Measurements from ENCODE around the gene FGF3. TPM values are rescaled to one million over a fixed set of nuclear protein-coding genes. Genes with fewer than 3 reads are reported as not detected.

The FGF3 gene
- total RNA-seq, 1 donor from 2014 or later: not detected

DNA sequence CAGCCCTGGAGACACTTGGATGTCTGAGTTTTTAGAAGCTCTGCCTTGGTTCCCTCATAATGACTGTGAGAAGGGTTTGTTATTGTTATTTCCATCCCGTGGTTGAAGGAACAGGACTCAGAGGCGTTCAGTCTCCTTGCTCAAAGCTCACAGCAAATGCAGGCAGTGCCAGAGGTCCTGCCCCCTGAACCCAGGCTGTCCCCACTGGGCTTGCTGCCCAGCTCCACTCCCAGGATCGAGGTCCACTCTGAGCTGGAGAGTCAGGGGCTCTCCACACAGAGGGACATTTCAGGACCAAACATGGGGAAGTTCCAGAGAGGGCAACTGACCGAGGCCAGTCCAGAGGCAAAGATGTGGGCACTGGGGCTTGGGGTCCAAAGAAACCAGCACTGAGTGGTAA, 58.9 kb downstream of the FGF3 start:
- H3K36me3 ChIP-seq (ENCODE audit: control insufficient read depth, insufficient read depth, low read length): no peaks in the 10 kb centered on the region
- TF ChIP-seq, protein P1, sequence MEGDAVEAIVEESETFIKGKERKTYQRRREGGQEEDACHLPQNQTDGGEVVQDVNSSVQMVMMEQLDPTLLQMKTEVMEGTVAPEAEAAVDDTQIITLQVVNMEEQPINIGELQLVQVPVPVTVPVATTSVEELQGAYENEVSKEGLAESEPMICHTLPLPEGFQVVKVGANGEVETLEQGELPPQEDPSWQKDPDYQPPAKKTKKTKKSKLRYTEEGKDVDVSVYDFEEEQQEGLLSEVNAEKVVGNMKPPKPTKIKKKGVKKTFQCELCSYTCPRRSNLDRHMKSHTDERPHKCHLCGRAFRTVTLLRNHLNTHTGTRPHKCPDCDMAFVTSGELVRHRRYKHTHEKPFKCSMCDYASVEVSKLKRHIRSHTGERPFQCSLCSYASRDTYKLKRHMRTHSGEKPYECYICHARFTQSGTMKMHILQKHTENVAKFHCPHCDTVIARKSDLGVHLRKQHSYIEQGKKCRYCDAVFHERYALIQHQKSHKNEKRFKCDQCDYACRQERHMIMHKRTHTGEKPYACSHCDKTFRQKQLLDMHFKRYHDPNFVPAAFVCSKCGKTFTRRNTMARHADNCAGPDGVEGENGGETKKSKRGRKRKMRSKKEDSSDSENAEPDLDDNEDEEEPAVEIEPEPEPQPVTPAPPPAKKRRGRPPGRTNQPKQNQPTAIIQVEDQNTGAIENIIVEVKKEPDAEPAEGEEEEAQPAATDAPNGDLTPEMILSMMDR (IDR thresholded peaks at IDR 0.05; ENCODE audit: insufficient read depth, low read length, poor library complexity, severe bottlenecking): no peak
- peaks cover 10% of the 10 kb centered on the region for H3K27me3 ChIP-seq (ENCODE audit: control insufficient read depth, insufficient read depth, low read length)

More for the DNA sequence above, 58.9 kb downstream of the FGF3 start:
- H3K4me3 ChIP-seq (ENCODE audit: low read depth, low read length): no peak overlapping the region
- no peak for DNase-seq (ENCODE audit: low read depth)

Other genes with a start within 250 kb of the FGF3 start
- gene CCND1, start 178.3 kb downstream of the FGF3 start, total RNA-seq: 378 and 432 TPM in 2 replicates
- gene LTO1, start 144.1 kb downstream of the FGF3 start, total RNA-seq: 12.6 and 18.6 TPM in 2 replicates
- not detected in 2 replicates for gene FGF19, start 115.4 kb downstream of the FGF3 start, total RNA-seq
- gene FGF4, start 44.1 kb downstream of the FGF3 start, total RNA-seq: not detected in 2 replicates

Data from kidney epithelial cell (primary cell).